GM12878 (cell line): ENCODE results near the gene HLA-B. TPM values are rescaled to one million over a fixed set of nuclear protein-coding genes. Genes with fewer than 3 reads are reported as not detected.
A peak's percentile ranks its signal among the peaks of the same experiment; 100 is the strongest.

Experiments used
- ATAC-seq: fragments of 200-7000 bp; cut with Tn5 transposase; 3 replicates; pipeline ENCODE4 v1.9.1; 2020; ENCODE audit warnings: mild to moderate bottlenecking, moderate library complexity
- BruUV-seq: library from RNA; stranded (reverse); fragments of 400-500 nt; replicated peaks from 2 replicates; lab custom pipeline; 2021; lab: Mats Ljungman, UMichigan
- CTCF ChIA-PET: fragments of 300-600 bp; sonication (Branson Sonifier 250); formaldehyde crosslinking; extraction: SDS; loops from one replicate; lab custom pipeline; 2021; ENCODE audit warnings: inconsistent platforms; lab: Yijun Ruan, JAX
- POLR2A ChIA-PET: fragments of 350-600 bp; formaldehyde crosslinking; extraction: SDS; loops from one replicate; lab custom pipeline; 2021; ENCODE audit warnings: inconsistent platforms; lab: Charles Lee
- RAD21 ChIA-PET: fragments of 300-600 bp; sonication (Branson Sonifier 250); formaldehyde crosslinking; loops from one replicate; lab custom pipeline; 2023; ENCODE audit warnings: antibody characterized with exemption; ENCODE audit not compliant: unreplicated experiment; lab: Charles Lee
- SMC1A ChIA-PET: fragments of 300-600 bp; sonication (Branson Sonifier 250); formaldehyde crosslinking; loops from one replicate; lab custom pipeline; 2023; ENCODE audit not compliant: unreplicated experiment, uncharacterized antibody; lab: Charles Lee
- DNase-seq: peaks from one replicate; pipeline ENCODE4 v3.0.0-alpha.2; 2011; ENCODE audit warnings: low read depth, low spot score
- FAIRE-seq: peaks from 3 replicates; lab custom pipeline; 2011; peaks lifted over from hg19 to GRCh38; lab: Jason Lieb, UNC
- H2AFZ ChIP-seq: 2 replicates; pipeline ENCODE4 v1.6.0; 2011; ENCODE audit warnings: low read depth, low read length, control low read depth; ENCODE audit not compliant: control insufficient read depth
- H3K27ac ChIP-seq: 2 replicates; pipeline ENCODE4 v1.5.1; 2011; ENCODE audit warnings: control low read depth; ENCODE audit not compliant: control insufficient read depth, insufficient read depth
- H3K27me3 ChIP-seq, 2 experiments: replicated peaks in 1 of 2; 2 replicates each; pipeline versions ENCODE4 v1.6.0 to v1.6.1; 2011; ENCODE audit warnings: low read length in 1 of 2; ENCODE audit not compliant: control insufficient read depth in 2 of 2, insufficient read depth in 2 of 2
- H3K36me3 ChIP-seq, 2 experiments: 2 replicates each; pipeline ENCODE4 v1.5.1; 2011; ENCODE audit warnings: low read length in 1 of 2; ENCODE audit not compliant: control insufficient read depth in 2 of 2, insufficient read depth in 2 of 2
- H3K4me1 ChIP-seq: 2 replicates; pipeline ENCODE4 v1.6.1; 2011; ENCODE audit warnings: mild to moderate bottlenecking, low read length, moderate library complexity, mixed read lengths; ENCODE audit not compliant: control insufficient read depth, insufficient read depth
- H3K4me2 ChIP-seq: 2 replicates; pipeline ENCODE4 v1.6.0; 2011; ENCODE audit warnings: control low read depth; ENCODE audit not compliant: control insufficient read depth, insufficient read depth
- H3K4me3 ChIP-seq: fragments of 200-600 bp; sonication (generic); 2 replicates; pipeline ENCODE4 v1.5.1; 2016
- H3K79me2 ChIP-seq: 2 replicates; pipeline ENCODE4 v1.6.0; 2011; ENCODE audit warnings: low read length; ENCODE audit not compliant: control insufficient read depth, insufficient read depth
- H3K9ac ChIP-seq: 2 replicates; pipeline ENCODE4 v1.8.0; 2011; ENCODE audit warnings: low read length, control low read depth, mixed read lengths; ENCODE audit not compliant: control insufficient read depth, insufficient read depth
- H3K9me3 ChIP-seq: replicated peaks from 3 replicates; pipeline ENCODE4 v1.5.1; 2011; ENCODE audit warnings: mild to moderate bottlenecking, low read length; ENCODE audit not compliant: control insufficient read depth, insufficient read depth
- H4K20me1 ChIP-seq: 2 replicates; pipeline ENCODE4 v1.6.0; 2011; ENCODE audit not compliant: control insufficient read depth, insufficient read depth
- BACH1 ChIP-seq: fragments of 450-650 bp; IDR thresholded peaks from 2 replicates; pipeline ENCODE4 v1.6.1; 2017; ENCODE audit warnings: mild to moderate bottlenecking, borderline replicate concordance
- BHLHE40 ChIP-seq, 2 experiments: fragments of 450-650 bp in 1 of 2; IDR thresholded peaks; 2 replicates each; pipeline ENCODE4 v1.6.1; 2011 to 2017; ENCODE audit warnings: low read depth in 2 of 2, borderline replicate concordance in 1 of 2, improper control_type of control experiment in 1 of 2, low read length in 1 of 2, mild to moderate bottlenecking in 1 of 2
- BRCA1 ChIP-seq: IDR thresholded peaks from 2 replicates; pipeline ENCODE4 v1.6.1; 2011; ENCODE audit warnings: low read depth, low read length, improper control_type of control experiment
- CBX3 ChIP-seq: fragments of 200-600 bp; sonication (generic); IDR thresholded peaks from 2 replicates; pipeline ENCODE4 v1.6.1; 2016; ENCODE audit warnings: low read depth, borderline replicate concordance
- CREB1 ChIP-seq: IDR thresholded peaks from 2 replicates; pipeline ENCODE4 v1.6.1; 2012; ENCODE audit warnings: low read depth, mild to moderate bottlenecking, inconsistent platforms
- EGR1 ChIP-seq, 2 experiments: IDR thresholded peaks; 1 replicate in 1 of 2; 2 replicates in 1 of 2; pipeline ENCODE4 v1.6.1; 2011 to 2012; ENCODE audit warnings: low read depth in 2 of 2, low read length in 2 of 2, borderline replicate concordance in 1 of 2, mild to moderate bottlenecking in 1 of 2, moderate library complexity in 1 of 2
- ELK1 ChIP-seq: IDR thresholded peaks from 2 replicates; pipeline ENCODE4 v1.6.1; 2012; ENCODE audit warnings: low read depth, low read length, improper control_type of control experiment
- EP300 ChIP-seq, 2 experiments: fragments of 150-350 bp in 1 of 2; IDR thresholded peaks; 2 replicates each; pipeline ENCODE4 v1.6.1; 2011 to 2012; ENCODE audit warnings: low read depth in 2 of 2, low read length in 2 of 2, borderline replicate concordance in 1 of 2, improper control_type of control experiment in 1 of 2, inconsistent platforms in 1 of 2; ENCODE audit not compliant: control insufficient read depth in 1 of 2
- HDAC6 ChIP-seq: fragments of 200-600 bp; sonication (generic); IDR thresholded peaks from one replicate; pipeline ENCODE4 v1.8.0; 2017; ENCODE audit warnings: antibody characterized with exemption; ENCODE audit not compliant: unreplicated experiment
- HDGF ChIP-seq: fragments of 450-650 bp; IDR thresholded peaks from 2 replicates; pipeline ENCODE4 v1.6.1; 2016; ENCODE audit warnings: antibody characterized with exemption
- JUND ChIP-seq: IDR thresholded peaks from 2 replicates; pipeline ENCODE4 v1.6.1; 2012; ENCODE audit warnings: low read depth, mild to moderate bottlenecking, low read length, improper control_type of control experiment, moderate library complexity
- PAX8 ChIP-seq: fragments of 450-650 bp; IDR thresholded peaks from 2 replicates; pipeline ENCODE4 v1.6.1; 2017; ENCODE audit warnings: mild to moderate bottlenecking, moderate library complexity
- RAD21 ChIP-seq: IDR thresholded peaks from 2 replicates; pipeline ENCODE4 v1.6.1; 2011; ENCODE audit warnings: mild to moderate bottlenecking, low read depth, low read length, moderate library complexity; ENCODE audit not compliant: insufficient read depth
- RCOR1 ChIP-seq: conservative IDR thresholded peaks from 2 replicates; pipeline ENCODE4 v1.6.1; 2012; ENCODE audit warnings: low read depth, low read length, improper control_type of control experiment
- SREBF1 ChIP-seq: IDR thresholded peaks from 2 replicates; pipeline ENCODE4 v1.6.1; 2012; ENCODE audit warnings: mild to moderate bottlenecking, low read length
- STAT3 ChIP-seq: IDR thresholded peaks from 2 replicates; pipeline ENCODE4 v1.6.1; 2011; ENCODE audit warnings: low read depth, low read length, improper control_type of control experiment
- SUPT20H ChIP-seq: IDR thresholded peaks from 2 replicates; pipeline ENCODE4 v1.6.1; 2011; ENCODE audit warnings: low read depth, mild to moderate bottlenecking, low read length, moderate library complexity, borderline replicate concordance; ENCODE audit not compliant: control insufficient read depth
- TBL1XR1 ChIP-seq: IDR thresholded peaks from 2 replicates; pipeline ENCODE4 v1.6.1; 2012; ENCODE audit warnings: low read depth, low read length, improper control_type of control experiment
- WRNIP1 ChIP-seq: IDR thresholded peaks from 2 replicates; pipeline ENCODE4 v1.6.1; 2011; ENCODE audit warnings: low read depth, low read length, improper control_type of control experiment, borderline replicate concordance
- ZBTB11 ChIP-seq: fragments of 450-650 bp; formaldehyde crosslinking; IDR thresholded peaks from 2 replicates; pipeline ENCODE4 v1.5.0; 2022; ENCODE audit warnings: mild to moderate bottlenecking, missing genetic modification characterization
- ZNF24 ChIP-seq: fragments of 450-650 bp; IDR thresholded peaks from 2 replicates; pipeline ENCODE4 v1.6.1; 2017; ENCODE audit warnings: antibody characterized with exemption, mild to moderate bottlenecking
- WGBS: methylation state at CpG from one replicate; pipeline ENCODE4 v1.1.6; 2016; ENCODE audit warnings: low lambda C conversion rate; ENCODE audit not compliant: insufficient replicate concordance, insufficient coverage; ENCODE audit errors: missing lambda C conversion rate; 5-methylcytosine and 5-hydroxymethylcytosine counted together
- in situ Hi-C: fragments of 300-500 bp; cut with MboI; formaldehyde crosslinking; loops from 9 replicates; pipeline ENCODE4 v1.14.3; 2018; ENCODE audit warnings: mixed read lengths
- intact Hi-C: fragments of 100-400 bp; cut with micrococcal nuclease; formaldehyde crosslinking; loops from one replicate; pipeline ENCODE4 v1.14.2; 2022; ENCODE audit not compliant: unreplicated experiment
- polyA plus RNA-seq, 11 experiments: library from polyadenylated mRNA; depleted of rRNA in 4 of 11; unstranded in 6 of 11; stranded (reverse) in 5 of 11; fragments of >200 nt; fragmentation: Nextera tagmentation in 4 of 11; fragmentation: Illumina TruSeq in 1 of 11; extraction: Ambion mirVana in 4 of 11; extraction: Trizol in 1 of 11; gene quantifications; 1 replicate in 1 of 11; 2 replicates in 10 of 11; pipeline versions ENCODE4 v1.2.1 to v1.2.3, GENCODE V29; 2011 to 2016; ENCODE audit warnings: inconsistent platforms in 2 of 11, missing spikeins in 2 of 11, low read depth in 1 of 11
- total RNA-seq, 4 experiments: library from RNA; depleted of rRNA in 3 of 4; stranded (reverse); fragments of >200 nt in 3 of 4; fragmentation: Illumina TruSeq in 1 of 4; extraction: Trizol in 1 of 4; gene quantifications; 2 replicates each; pipeline versions ENCODE4 v1.2.1 to v1.2.3, GENCODE V29; 2013 to 2021

HLA-B gene
- total and polyA plus RNA-seq, 10 of the 15 experiments (the other 5 are each of a cell fraction or from before 2014, with no cell fraction given): 820 to 5,128 (median 3,370) TPM

GRCh38 chr6:31358302-31358701, 1.3 kb upstream of the HLA-B start:
- H3K36me3 ChIP-seq: peaks cover 15 to 21% of the 10 kb centered on the region in 2 experiments
- peak overlapping the region; percentile 78 for H3K4me3 ChIP-seq
- peaks cover 14% of the 10 kb centered on the region for H3K4me1 ChIP-seq
- no peak overlapping the region for H2AFZ ChIP-seq
- peak overlapping the region; percentile 99 for H3K9ac ChIP-seq
- ChIA-PET SMC1A (interaction anchor here (0.6 kb wide), 1 partner anchor 165 kb away, joined by 3 read pairs; no protein-coding TSS in a partner anchor), RAD21 (interaction anchor here (0.8 to 1.7 kb wide), 4 partner anchors 8 to 161 kb away, joined by 3 to 5 read pairs (median 3); no protein-coding TSS in a partner anchor), POLR2A (interaction anchor here (0.6 to 1.3 kb wide), 5 partner anchors 8 to 176 kb away, joined by 3 to 5 read pairs (median 3); no protein-coding TSS in a partner anchor), CTCF (interaction anchor here (1.1 to 1.2 kb wide), 2 partner anchors 8 to 162 kb away, joined by 3 to 6 read pairs; no protein-coding TSS in a partner anchor)
- ATAC-seq (peak; percentile 49), FAIRE-seq (peak; percentile 83), DNase-seq (no peak)
- H3K79me2 ChIP-seq: peaks cover 37% of the 10 kb centered on the region
- no peaks in the 10 kb centered on the region for H3K27me3 ChIP-seq
- peak overlapping the region; percentile 99 for H3K27ac ChIP-seq
- H3K4me2 ChIP-seq: peak overlapping the region; percentile 92
- WGBS: 0% methylated on average over 4 of the region's 4 CpGs
- BruUV-seq: no TSS peak
- no peaks in the 10 kb centered on the region; the same call in 1 of the 3 replicates for H3K9me3 ChIP-seq
- in situ Hi-C loops (no loop called here), intact Hi-C loops (no loop called here)
- H4K20me1 ChIP-seq: peaks cover 17% of the 10 kb centered on the region
- TF ChIP-seq TBL1XR1 (0 out of 2 replicates have a peak, but pooled peaks have one; percentile 43), HDAC6 (no peak), JUND (no peak), SREBF1 (no peak), ELK1 (no peak), CREB1 (no peak), EGR1 (IDR thresholded peaks at IDR 0.05; ENCODE audit: borderline replicate concordance in 1 of 2, low read depth in 2 of 2, low read length in 2 of 2) (no peak), BACH1 (no peak), BHLHE40 (IDR thresholded peaks at IDR 0.05; ENCODE audit: borderline replicate concordance in 1 of 2, low read depth in 2 of 2, low read length in 1 of 2) (no peak), PAX8 (no peak), HDGF (no peak), STAT3 (no peak), SUPT20H (no peak), BRCA1 (no peak), RCOR1 (no peak), CBX3 (no peak), EP300 (IDR thresholded peaks at IDR 0.05; ENCODE audit: borderline replicate concordance in 1 of 2, control insufficient read depth in 1 of 2, low read depth in 2 of 2, low read length in 2 of 2) (peak in 1 of 2 experiments; percentile 53; a peak in 1 of 4 replicates), RAD21 (no peak), WRNIP1 (no peak), ZBTB11 (CRISPR knock-in tag) (no peak), ZNF24 (peak; percentile 95)
